RKO (cell line): Measurements from ENCODE around the gene BTN2A1.
"Not testable (repeated sequence)": the region's sequence is repeated elsewhere in the genome, so short reads cannot be mapped to it uniquely, and the experiment has no call there.

Source experiments
- DNase-seq: peaks from one replicate; pipeline ENCODE4 v3.0.0-alpha.2; 2016; ENCODE audit warnings: low spot score

BTN2A1 gene

DNA sequence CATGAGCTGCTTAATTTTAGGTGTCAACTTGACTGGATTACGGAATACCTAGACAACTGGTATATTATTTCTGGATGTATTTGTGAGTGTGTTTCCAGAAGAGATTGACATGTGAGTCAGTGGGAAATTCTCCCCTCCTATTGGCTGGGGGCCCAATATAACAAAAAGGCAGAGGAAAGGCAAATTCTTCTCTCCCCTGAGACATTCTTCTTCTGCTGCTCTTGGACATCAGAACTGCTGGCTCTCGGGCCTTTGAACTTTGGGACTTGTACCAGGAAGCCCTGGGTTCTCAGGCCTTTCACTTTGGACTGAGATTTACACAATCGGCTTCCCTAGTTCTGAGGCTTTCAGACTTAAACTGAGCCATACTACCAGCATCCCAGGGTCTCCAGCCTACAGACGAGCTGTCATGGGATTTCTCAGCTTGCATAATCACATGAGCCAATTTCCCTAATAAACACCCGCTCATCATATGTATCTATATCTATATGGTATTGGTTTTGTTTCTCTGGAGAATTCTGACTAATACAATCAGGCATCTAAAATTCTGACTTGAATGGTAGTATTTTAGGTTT lies 25.0 kb upstream of the BTN2A1 start:
- DNase-seq: no peak

DNA sequence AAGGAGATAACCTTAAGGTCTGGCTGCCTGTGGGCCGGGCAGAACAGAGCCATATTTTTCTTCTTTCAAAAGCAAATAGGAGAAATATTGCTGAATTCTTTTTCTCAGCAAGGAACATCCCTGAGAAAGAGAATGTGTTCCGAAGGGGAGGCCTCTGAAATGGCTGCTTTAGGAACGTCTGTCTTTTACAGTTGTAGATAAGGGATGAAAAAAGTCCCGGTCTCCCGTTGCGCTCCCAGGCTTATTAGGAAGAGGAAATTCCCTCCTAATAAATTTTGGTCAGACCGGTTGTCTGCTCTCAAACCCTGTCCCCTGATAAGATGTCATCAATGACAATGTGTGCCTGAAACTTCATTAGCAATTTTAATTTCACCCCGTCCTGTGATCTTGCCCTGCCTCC lies 24.1 kb upstream of the BTN2A1 start:
- DNase-seq: not testable (repeated sequence)

DNA sequence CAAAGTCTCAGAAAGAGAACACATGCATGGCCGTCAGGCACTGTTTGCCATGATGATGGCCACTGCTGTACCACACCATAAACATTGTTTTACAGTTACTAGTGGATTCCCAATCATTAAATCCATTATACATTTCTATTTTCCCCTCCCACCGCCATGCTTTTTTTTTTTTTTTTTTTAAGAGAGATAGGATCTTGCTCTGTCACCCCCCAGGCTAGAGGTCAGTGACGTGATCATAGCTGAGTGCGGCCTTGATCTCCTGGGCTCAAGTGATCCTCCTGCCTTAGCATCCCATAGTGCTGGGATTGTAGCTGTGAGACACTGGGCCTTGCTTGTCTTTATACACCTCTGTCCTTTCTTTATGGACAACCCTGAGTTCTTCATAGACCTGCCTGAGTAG lies 21.7 kb upstream of the BTN2A1 start:
- DNase-seq: no peak

DNA sequence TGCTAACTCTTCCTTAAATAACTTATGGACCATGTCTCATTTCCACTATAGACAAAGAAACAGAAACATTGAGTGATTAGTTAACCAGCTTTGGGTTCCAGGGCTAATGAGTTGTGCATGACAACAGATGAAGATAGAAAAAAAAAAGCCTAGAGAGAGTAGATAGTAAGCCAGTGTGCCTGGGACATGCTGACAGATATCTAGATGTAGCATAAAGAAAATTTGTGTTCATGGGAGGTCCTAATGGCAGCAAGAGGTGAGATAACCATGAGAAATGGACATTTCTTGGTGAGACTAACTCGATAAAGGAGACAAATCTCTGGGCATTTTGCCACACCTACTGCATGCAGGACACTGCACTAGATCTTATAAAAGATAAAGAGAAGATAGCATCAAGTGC lies 20.2 kb upstream of the BTN2A1 start:
- no peak for DNase-seq

DNA sequence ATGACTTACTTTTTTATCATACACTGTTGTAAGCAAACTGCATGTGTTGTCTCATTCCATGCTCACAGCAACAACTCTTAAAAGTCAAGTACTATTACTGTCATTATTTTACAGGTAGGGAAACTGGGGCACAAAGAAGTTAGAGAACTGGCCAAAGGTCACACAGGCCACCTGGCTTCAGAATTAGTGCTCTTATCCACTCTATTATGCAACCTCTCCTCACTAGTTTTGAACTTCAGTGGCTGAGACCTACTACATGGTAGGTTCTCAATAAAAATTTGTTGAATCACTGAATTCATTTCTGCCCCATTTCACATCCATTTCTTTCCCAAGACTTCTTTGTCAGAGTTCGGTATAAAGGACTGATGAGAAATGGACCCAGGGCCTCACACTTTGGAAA lies 19.8 kb upstream of the BTN2A1 start:
- DNase-seq: no peak

DNA sequence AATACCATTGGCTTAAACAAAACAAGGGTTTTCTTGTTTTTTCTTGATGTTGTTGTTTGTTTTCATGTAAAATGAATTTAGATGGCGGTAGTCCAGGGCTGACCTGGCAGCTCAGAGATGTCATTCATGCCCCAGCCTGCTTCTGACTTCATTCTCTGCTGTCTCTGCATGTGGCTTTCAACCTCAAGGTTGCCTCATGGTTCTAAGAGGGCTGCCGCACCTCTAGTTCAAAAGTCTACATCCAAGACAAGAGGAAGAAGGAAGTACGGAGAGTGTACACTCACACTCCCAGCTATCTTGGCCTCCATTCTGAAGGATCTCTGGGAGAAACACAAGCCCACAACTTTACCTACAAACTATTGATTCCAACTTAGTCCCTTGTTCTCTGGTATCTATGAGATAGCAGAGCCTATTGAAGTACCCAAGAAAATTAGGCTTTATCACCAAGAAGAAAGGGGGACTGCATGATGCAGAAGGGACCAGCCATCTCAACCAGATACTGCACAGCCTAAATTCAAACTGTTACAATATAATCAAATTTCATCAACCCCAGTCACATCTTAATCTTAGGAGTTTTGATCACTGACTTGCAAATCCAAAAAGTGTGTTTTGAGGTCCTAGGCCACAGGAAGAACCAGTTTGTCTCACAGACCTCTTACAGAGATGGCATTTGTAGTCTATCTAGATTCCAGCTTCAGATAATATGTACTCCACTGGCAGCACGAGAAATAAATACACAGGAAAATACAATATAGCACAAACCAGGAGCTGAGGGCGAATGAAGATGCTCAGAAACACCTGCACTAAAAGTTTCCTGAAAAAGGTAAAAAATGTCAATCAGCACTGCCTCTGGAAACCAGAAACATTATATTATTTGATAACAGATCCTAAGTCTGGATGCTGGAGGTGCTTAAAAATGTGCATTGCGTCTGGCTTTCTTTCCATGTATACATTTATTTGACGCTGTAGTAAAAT lies 18.3 kb upstream of the BTN2A1 start:
- DNase-seq: no peak

DNA sequence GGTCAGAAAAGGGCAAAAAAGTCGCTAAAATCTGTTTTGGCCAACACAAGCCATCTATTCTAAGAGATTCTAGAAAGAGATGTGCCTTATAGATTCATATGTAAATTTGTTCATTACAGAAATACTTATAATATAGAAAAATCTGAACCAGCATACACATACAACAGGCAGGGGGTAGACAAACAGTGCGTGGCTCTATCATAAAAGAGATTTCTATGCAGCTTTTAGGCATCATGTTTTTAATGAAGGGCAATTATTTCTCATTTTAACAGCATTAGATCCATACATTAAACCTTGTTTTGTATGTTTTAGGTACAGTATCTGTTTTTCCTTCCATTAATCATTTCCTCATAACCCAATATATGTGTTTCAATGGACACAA lies 16.8 kb upstream of the BTN2A1 start:
- DNase-seq: no peak

DNA sequence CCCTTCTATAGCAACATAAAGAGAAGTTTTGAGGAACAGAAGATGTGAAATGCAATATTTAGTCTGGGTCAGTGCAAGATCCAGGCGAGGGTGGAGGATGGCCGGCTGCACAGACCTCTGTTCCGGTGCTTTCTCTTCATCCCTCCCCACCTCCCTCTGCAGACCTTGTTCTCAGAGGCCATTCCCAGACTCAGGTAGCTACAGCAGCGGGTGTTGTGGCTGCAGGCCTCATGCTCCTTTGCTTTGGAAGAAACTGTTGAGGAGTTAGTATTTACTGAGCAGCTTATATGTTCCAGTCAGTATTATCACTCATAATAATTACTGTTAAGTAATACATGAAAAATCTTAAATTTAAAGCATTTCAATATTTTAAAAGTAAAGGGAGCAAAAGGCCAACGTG lies 15.8 kb upstream of the BTN2A1 start:
- DNase-seq: no peak

DNA sequence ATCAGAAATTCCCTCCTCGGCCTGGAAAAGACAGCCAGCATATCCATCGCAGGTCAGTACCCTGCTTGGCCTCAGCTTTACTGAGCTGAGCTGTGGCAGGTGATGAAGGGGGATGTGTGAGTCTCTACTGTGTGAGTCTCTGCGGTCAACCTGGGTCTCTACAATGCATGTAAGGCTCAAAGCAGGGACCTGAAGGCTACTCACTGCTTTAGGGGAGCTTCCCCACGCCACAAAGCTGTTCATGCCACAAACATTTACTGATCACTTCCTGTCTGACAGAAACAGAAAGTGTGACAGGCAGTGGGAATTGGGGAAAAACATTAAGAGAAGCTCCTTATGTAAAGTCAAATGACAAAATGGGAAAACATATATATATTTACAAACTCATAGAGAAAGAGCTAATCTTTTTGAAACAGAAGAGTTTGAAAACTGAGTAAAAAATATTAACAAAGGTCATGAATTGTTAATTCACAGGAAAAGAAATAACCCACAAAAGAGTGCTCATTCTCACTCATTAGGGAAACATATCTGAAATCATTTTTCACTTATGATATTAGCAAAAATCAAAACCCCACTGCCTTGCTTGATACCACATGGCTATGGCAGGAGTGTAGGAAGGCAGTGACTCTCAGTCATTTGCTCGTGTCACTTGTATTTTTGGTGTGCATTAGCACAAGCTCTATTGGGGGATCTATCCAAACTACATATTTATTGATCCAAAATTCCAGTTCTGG lies 11.7 kb upstream of the BTN2A1 start:
- DNase-seq: no peak

DNA sequence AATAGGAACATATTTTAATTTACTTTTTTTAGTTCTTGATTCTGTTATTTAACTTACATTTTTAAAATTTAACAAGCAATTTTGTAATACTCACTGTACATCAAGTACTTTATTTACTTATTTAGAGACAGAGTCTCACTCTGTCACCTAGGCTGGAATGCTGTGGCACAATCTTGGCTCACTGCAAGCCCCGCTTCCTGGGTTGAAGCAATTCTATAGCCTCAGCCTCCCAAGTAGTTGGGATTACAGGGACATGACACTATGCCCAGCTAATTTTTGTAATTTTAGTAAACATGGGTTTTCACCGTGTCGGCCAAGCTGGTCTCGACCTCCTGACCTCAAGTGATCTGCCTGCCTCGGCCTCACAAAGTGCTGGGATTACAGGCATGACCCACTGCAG lies 10.5 kb upstream of the BTN2A1 start:
- DNase-seq: no peak

DNA sequence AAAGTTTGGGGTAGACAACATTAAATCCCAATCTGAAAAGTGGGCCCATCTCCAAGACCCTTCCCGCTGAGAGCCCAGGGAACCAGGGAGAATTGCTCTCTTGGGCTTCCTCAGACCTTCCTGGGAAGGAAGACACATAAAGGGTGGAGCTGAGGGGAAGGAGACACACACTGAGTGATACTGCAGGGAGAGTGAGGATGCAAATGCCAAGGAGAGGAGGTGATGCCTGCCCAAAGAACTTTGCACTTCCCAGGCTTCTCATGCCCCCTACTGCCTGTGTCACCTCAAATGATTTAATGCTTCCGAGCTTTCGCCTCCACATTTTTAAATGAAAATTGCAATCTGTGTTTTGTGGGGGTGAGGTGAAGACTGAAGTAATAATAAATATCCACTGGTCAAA lies 7.5 kb upstream of the BTN2A1 start:
- DNase-seq: no peak

DNA sequence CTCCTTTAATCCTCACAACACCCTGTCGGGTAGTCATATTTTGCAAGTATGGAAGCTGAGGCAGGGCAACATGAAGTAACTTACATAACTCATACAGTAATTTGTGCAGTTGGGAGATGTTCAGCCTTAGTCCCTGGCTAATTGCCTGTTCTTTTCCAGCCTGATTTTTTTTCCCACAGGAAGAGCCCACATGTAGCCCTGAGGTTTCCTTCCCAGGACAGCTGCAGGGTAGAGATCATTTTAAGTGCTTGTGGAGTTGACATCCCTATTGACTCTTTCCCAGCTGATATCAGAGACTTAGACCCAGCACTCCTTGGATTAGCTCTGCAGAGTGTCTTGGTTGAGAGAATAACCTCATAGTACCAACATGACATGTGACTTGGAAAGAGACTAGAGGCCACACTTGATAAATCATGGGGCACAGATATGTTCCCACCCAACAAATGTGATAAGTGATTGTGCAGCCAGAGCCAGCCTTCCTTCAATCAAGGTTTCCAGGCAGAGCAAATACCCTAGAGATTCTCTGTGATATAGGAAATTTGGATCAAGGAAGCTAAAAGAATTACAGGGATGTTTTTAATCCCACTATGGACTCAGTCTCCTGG lies 5.0 kb upstream of the BTN2A1 start:
- DNase-seq: no peak

DNA sequence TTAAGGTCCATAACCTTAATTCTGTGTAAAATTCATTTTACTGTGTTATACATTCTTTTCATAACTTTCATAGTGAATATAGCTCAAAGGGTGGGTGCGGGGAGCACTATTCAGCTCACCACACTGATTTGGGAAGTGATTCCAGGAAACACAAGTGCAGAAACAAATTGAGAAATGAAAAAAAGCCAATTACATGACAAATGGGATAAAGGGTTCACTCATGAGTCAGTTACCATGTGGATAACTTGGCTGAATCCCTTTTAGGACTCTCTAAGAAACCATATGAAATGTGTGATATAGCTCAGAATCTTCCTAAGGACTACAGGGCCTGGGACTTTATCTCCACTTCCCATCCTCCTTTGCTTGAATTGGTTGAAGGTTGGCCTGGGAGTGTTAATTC lies 3.1 kb upstream of the BTN2A1 start:
- DNase-seq: no peak

DNA sequence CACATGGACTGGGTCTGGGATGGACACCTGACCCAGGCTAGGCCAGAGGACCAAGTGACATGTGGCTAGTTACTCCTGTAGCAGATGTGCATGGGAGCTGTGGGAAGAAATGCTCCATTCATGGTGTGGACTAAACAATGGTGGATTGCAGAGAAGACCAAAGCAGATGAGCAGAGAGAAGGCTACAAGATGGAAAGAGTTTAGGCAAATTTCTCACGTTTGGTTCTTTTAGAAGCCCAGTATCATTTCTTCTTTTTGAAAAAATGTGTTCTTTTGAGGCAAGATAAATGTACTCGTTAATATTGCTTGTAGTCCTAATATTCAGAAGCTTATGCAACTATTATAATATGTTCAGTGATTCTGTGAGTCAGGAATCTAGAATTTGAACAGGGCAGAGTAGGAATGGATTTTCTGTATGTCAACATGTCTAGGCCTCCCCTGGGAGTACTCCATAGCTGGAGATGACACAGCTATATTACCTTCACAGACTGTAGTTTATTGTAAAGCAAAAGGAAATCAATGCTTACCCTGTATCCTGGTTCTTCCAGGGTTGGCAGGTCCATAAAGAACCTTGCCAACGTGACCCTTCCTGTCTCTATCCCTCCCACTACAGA lies 2.3 kb upstream of the BTN2A1 start:
- no peak for DNase-seq

DNA sequence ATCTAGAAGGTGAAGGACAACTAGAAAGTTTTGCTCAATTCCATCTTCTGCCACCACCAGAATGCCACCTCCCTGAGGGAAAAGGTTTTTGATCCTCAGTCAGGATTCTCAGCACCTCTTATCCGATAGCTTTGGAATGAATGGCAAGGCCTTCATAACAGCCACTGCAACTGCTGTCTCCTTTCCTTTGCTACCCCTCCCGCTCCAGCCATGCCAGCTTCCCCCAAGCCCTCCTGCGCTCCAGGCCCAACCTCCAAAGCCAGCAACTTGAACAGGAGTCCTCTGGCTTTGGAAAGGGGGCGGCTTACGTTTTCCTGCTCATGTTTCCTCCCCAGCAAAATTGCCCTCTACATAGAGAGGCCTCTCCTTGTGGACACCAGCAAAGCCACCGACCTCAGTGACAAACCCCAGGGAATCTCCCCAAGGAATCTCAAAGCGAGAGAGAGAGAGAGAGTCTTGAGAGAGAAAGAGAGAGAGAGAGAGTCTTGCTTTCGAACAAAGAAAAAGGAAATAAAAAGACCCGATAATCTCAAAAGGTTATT lies 420 bp upstream of the BTN2A1 start:
- no peak for DNase-seq

DNA sequence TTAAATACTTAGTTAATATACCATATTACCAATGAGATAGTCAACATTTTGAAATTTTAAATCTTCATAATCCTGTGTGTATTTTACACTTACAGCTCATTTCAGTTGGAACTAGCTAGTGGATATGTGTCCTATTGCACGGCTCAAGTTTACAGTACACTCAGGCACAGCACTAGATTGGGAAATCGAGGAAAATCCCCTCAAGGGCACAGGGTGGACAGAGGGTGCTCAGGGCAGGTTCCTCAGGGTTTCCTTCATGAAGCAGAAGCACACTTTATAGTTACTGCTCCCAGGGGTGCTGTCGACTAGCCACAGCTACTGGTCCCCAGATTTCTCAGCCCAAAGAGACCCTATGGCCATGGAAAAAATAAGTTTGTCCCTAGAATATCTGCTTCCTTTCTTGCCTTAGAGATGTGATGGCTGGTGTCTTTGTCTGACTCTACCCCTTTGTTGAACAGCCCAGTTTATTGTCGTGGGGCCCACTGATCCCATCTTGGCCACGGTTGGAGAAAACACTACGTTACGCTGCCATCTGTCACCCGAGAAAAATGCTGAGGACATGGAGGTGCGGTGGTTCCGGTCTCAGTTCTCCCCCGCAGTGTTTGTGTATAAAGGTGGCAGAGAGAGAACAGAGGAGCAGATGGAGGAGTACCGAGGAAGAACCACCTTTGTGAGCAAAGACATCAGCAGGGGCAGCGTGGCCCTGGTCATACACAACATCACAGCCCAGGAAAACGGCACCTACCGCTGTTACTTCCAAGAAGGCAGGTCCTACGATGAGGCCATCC lies 1.5 kb downstream of the BTN2A1 start:
- DNase-seq: no peak

DNA sequence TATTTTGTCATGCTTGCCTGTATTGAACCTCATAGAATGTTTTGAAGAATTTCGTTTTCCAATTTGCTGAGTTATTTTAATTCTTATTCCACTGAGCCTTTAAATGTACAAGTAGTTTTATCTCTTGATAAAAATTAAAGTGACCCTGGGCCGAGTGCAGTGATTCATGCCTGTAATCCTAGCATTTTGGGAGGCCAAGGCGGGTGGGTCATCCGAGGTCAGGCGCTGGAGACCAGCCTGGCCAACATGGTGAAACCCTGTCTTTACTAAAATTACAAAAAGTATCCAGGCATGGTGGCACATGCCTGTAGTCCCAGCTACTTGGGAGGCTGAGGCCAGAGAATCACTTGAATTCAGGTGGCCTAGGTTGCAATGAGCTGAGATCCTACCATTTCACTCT lies 3.6 kb downstream of the BTN2A1 start:
- not testable (repeated sequence) for DNase-seq

DNA sequence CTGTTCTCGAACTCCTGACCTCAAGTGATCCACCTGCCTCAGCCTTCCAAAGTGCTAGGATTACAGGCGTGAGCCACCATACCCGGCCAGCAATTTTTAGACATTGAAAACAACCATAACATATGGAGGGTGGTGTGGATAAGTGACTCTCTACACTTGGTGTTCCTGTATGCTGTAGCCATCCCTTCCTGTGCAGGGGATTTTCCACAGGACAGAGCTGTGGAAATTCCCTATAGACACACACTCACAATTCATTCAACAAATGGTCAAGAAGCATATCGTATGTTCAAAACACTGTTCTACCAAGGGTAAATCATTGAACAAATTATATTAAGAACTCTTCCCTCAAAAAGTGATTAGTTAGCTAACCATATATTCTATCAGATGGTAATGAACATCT lies 6.3 kb downstream of the BTN2A1 start:
- no peak for DNase-seq

DNA sequence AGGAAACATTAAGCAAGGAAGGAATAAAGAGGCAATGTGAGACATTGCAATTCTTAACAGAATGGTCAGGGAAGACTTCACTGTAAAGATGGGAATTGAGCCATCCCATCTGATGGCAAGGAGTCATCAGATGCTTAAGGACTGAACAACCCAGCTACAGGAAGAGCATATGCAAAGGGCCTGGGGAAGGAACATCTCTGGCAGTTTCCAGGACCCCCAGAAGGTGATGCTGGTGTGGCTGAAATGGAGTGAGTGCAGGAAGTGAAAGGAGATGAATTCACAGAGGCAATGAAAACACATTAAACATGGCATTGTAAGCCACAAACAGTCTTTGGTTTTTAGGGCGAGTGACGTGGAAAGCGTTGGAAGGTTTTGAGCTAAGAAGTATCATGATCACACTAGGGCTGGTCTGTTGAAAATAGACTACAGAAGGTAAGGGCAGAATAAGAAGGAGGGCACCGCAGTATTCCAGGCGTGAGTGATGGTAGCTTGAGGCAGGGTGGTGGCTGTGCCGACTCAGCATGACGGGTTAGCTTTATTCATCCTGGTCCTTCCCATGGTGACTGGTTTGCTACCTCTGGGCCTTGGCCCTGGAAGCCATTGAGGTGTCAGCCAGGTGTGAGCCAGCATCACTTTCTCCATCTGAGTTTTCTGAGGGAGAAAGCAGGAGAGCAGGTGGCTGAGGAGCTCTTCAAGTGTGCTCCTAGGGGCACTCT lies 6.8 kb downstream of the BTN2A1 start:
- DNase-seq: no peak

DNA sequence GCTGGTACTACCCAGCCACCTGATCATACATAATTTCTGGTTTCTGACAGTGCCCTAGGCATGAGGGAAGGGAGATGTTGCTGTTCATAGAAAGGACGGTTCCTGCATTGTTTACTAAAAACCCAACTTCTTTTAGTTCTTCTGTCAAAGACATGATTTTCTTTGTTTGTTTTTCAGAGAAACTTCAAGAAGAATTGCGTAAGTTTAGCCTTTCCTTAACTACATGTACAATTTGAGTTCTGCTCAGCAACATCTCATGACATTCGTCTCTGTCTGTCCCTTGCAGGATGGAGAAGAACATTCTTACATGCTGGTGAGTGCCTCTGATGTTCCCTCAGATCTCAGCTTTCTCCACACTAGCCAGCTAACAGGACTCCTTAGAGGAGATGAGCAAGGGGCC lies 8.0 kb downstream of the BTN2A1 start:
- no peak for DNase-seq
